Measurements from ENCODE around the gene YY1. TPM values are rescaled to one million over a fixed set of nuclear protein-coding genes. Genes with fewer than 3 reads are reported as not detected.

The YY1 gene
- total RNA-seq, 1 donor from 2014 or later: 58.9 TPM

DNA sequence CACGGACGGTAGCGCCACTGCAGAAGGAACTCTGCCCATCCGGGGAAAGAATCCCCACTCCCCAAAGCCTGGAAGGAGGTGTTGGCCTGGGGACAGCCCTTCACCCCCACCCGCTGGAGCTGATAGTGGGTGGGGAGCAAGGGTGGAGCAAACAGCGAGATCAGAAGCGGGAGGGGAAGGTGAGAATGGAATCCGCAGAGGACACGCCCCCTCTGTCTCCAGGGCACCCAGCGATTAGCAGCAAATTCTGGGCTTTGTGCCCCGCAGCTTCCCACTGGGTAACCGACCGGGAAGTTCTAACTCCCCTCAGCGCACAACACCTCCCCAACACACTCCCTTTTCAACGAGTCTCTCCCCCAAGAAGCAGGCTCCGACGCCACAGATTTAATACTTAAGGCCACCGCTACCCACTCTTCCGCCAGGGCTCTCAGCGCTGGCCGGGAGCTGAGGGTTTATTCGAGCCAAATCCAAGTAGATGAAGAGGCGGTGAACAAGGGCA lies 65.9 kb downstream of the YY1 start:
- H3K4me2 ChIP-seq: peak overlapping the region; percentile 86
- peak overlapping the region; percentile 95 for H3K4me3 Mint-ChIP-seq
- peaks cover 12% of the 10 kb centered on the region for H3F3A ChIP-seq (ENCODE audit: low read depth)
- peaks cover 5% of the 10 kb centered on the region for H3K36me3 Mint-ChIP-seq
- no peaks in the 10 kb centered on the region for H3K27me3 ChIP-seq
- DNase-seq (ENCODE audit: low spot score): peak; percentile 80
- H3K79me2 ChIP-seq (ENCODE audit: low read depth): peaks cover 94% of the 10 kb centered on the region
- H3K27me3 Mint-ChIP-seq (ENCODE audit: insufficient read depth, low read depth): peaks cover 11% of the 10 kb centered on the region
- peaks cover 32% of the 10 kb centered on the region for H3K4me1 ChIP-seq
- peaks cover 36% of the 10 kb centered on the region for H3K4me1 Mint-ChIP-seq
- H2AFZ ChIP-seq (replicated peaks): no peak overlapping the region
- no peaks in the 10 kb centered on the region for H3K36me3 ChIP-seq
- H3K27ac Mint-ChIP-seq: peak overlapping the region; percentile 74
- TF ChIP-seq CTCF (IDR thresholded peaks at IDR 0.05) (no peak), EZH2 (IDR thresholded peaks at IDR 0.05) (no peak), EZH2phosphoT487 (IDR thresholded peaks at IDR 0.05) (no peak)
- peaks cover 84% of the 10 kb centered on the region for H4K20me1 ChIP-seq (ENCODE audit: low read depth)
- peak overlapping the region; percentile 65 for H3K9ac ChIP-seq
- H3K9me3 Mint-ChIP-seq: no peaks in the 10 kb centered on the region
- H3K4me3 ChIP-seq: peak overlapping the region; percentile 100
- H3K9me3 ChIP-seq (ENCODE audit: low read depth): no peaks in the 10 kb centered on the region
- peak overlapping the region; percentile 76 for H3K27ac ChIP-seq

DNA sequence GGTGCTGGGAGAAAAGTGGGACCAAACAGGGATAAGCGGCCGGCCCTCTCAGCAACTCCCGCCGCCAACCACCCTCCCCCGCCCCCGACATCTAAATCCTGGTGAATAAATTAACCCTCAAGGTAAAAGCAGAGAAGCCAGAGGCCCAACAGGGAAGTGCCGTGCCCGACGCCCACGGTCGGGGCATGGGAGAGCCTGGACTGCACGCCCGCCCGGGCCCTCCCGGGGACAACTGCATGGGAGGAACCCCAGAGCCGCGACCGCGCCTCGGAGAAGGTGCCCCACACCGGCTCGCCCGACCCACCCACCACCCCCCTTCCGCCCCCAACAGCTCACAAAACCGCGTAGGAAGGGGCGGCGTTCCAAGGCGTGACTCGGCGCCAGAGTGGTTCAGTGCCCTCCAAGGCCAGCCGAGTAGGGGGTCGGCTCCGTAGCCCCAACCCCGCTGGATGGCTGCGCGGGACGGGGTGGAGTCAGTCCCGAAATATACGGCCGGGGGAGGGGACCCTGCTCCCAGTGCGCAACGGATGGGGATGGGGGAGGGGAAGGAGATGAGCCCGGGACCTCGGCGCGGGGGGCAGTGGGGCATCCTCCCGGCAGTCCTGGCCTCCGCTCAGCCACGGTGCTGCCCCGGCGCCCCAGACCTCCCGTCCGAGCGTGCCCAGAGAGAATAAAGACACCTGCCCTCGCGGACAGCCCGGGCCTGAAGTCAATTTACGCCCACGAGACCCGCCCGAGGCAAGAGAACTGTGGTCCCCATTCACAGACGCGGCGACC lies 66.6 kb downstream of the YY1 start:
- no peak for TF ChIP-seq EZH2 (IDR thresholded peaks at IDR 0.05)
- no peak for TF ChIP-seq CTCF (IDR thresholded peaks at IDR 0.05)
- no peak for TF ChIP-seq EZH2phosphoT487 (IDR thresholded peaks at IDR 0.05)
- peaks cover 5% of the 10 kb centered on the region for H3K36me3 Mint-ChIP-seq
- H3K4me2 ChIP-seq: peak overlapping the region; percentile 86
- peak overlapping the region; percentile 100 for H3K4me3 ChIP-seq
- H2AFZ ChIP-seq (replicated peaks): peak overlapping the region; percentile 31
- peaks cover 80% of the 10 kb centered on the region for H4K20me1 ChIP-seq (ENCODE audit: low read depth)
- H3F3A ChIP-seq (ENCODE audit: low read depth): peaks cover 12% of the 10 kb centered on the region
- H3K27me3 ChIP-seq: no peaks in the 10 kb centered on the region
- H3K9me3 ChIP-seq (ENCODE audit: low read depth): no peaks in the 10 kb centered on the region
- H3K4me1 ChIP-seq: peaks cover 32% of the 10 kb centered on the region
- peaks cover 36% of the 10 kb centered on the region for H3K4me1 Mint-ChIP-seq
- H3K9ac ChIP-seq: peak overlapping the region; percentile 65
- H3K36me3 ChIP-seq: no peaks in the 10 kb centered on the region
- peak overlapping the region; percentile 74 for H3K27ac Mint-ChIP-seq
- peaks cover 87% of the 10 kb centered on the region for H3K79me2 ChIP-seq (ENCODE audit: low read depth)
- DNase-seq (ENCODE audit: low spot score): peak; percentile 69
- H3K4me3 Mint-ChIP-seq: peak overlapping the region; percentile 95
- peaks cover 11% of the 10 kb centered on the region for H3K27me3 Mint-ChIP-seq (ENCODE audit: insufficient read depth, low read depth)
- peak overlapping the region; percentile 76 for H3K27ac ChIP-seq
- no peaks in the 10 kb centered on the region for H3K9me3 Mint-ChIP-seq

- H3K9me3 Mint-ChIP-seq: no peaks in the 10 kb centered on the region
- H2AFZ ChIP-seq (replicated peaks): peak within 1 kb of the TSS; percentile 60
Measured at GRCh38 chr14:100306101-100306997, 67.4 kb downstream of the YY1 start, which contains the start of gene SLC25A29. Gene SLC25A29, minus strand, starts transcription at chr14:100306444. Its CDS starts 212 bp downstream, at chr14:100306232.

More at GRCh38 chr14:100306101-100306997, 67.4 kb downstream of the YY1 start, which contains the start of gene SLC25A29:
- peak; percentile 98 for DNase-seq (ENCODE audit: low spot score)
- Histone ChIP-seq H3K79me2 (ENCODE audit: low read depth) (peaks cover 79% of the 10 kb centered on the region), H3F3A (ENCODE audit: low read depth) (peaks cover 12% of the 10 kb centered on the region), H4K20me1 (ENCODE audit: low read depth) (peaks cover 74% of the 10 kb centered on the region), H3K9me3 (ENCODE audit: low read depth) (no peaks in the 10 kb centered on the region), H3K27me3 (no peaks in the 10 kb centered on the region), H3K4me3 (peak within 1 kb of the TSS; percentile 100), H3K4me1 (peaks cover 40% of the 10 kb centered on the region), H3K27ac (peak within 1 kb of the TSS; percentile 76), H3K9ac (peak within 1 kb of the TSS; percentile 90), H3K36me3 (no peaks in the 10 kb centered on the region), H3K4me2 (peak within 1 kb of the TSS; percentile 86)
- peaks cover 42% of the 10 kb centered on the region for H3K4me1 Mint-ChIP-seq
- H3K27me3 Mint-ChIP-seq (ENCODE audit: insufficient read depth, low read depth): peaks cover 11% of the 10 kb centered on the region
- TF ChIP-seq CTCF (IDR thresholded peaks at IDR 0.05): no peak
- no peak for TF ChIP-seq EZH2phosphoT487 (IDR thresholded peaks at IDR 0.05)
- no peak for TF ChIP-seq EZH2 (IDR thresholded peaks at IDR 0.05)
- H3K4me3 Mint-ChIP-seq: peak within 1 kb of the TSS; percentile 95
- H3K27ac Mint-ChIP-seq: peak within 1 kb of the TSS; percentile 87
- H3K36me3 Mint-ChIP-seq: peaks cover 5% of the 10 kb centered on the region

Measured in neural progenitor cell (in vitro differentiated cells).